ENCODE results near the gene CLHC1.

The CLHC1 gene

DNA sequence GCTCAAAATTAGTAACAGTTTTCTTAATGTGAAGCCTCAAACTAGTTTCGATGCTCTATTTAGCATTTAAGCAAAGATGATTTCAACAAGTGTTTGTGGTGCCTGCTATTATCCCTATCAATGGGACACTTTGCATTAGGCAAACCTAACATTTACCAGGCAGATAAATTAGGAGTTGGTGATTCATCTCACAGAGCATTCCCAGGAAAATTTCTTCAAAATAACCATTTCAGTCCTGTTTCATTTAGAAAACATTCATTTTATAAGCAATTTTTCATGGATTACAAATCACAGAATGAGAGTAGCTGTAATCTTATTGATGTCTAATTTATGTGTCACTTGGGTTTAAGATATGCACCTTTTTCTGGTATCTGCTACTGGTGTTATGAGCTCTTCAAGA, 62.7 kb downstream of the CLHC1 start:
- ATAC-seq, result no peak

DNA sequence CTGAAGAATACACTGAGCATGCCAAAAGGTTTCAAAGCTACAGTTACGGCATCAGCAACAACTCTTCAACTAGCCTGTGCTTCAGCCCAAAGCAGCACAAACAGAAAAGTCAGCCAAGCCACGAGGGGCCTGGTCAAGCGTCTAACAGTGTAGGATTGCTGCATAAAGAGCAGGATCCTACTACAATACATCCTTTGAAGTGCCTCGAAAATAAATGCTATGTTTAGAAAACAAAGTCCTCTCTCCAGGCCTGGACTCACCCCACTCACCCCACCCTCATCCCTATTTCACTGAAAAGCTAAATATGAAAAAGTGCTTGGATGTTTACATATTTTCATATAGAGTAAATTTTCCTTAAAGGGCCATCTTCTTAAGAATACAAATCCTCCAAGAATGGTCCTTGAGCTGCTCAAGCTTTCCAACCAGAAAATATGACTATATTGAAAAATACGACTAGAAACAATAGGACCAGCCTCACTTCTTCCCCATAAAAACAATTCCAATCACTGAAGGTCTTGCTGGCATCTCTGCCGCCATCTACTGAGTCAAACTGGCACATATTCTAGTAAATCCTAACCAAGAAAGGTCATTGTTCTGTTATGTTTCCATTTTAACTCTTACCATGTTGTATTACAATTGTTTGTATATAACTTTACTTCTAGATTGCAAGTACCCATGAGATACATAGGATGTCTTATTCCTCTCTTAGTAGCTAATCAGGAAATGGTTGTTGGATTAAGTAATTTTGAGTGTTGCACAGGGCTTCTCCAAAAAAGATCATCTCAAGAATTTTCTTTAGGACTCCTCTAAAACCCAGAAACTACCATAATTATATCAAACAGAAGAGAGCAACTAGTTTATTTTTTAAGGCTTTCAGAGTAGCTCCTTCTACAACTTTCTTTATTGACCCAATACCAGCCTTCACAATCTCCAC, 63.6 kb downstream of the CLHC1 start:
- DNase-seq, result peak; percentile 21

More for the DNA sequence above, 62.7 kb downstream of the CLHC1 start:
- DNase-seq, result no peak

DNA sequence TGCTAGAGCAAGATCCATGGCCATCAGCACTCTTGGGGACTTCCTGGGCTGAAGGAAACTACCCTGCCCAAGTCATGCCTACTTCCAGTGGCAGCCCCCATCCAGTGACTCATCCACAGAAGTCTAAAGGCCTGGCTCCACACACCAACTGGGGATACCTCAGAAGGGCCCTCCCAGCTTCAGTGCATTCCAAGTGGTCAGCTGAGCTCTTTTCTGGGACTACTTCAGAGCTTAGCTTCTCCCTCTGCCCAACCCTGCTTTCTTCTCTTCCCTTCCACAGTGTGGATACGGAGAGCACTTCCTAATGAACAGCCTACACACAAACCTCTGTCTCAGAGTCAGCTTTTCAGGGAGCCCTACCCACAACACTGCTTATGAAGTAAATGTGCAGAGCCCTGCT, 66.5 kb downstream of the CLHC1 start:
- no peak for ATAC-seq
- no peak for DNase-seq

More for the DNA sequence above, 63.6 kb downstream of the CLHC1 start:
- no peak for ATAC-seq

DNA sequence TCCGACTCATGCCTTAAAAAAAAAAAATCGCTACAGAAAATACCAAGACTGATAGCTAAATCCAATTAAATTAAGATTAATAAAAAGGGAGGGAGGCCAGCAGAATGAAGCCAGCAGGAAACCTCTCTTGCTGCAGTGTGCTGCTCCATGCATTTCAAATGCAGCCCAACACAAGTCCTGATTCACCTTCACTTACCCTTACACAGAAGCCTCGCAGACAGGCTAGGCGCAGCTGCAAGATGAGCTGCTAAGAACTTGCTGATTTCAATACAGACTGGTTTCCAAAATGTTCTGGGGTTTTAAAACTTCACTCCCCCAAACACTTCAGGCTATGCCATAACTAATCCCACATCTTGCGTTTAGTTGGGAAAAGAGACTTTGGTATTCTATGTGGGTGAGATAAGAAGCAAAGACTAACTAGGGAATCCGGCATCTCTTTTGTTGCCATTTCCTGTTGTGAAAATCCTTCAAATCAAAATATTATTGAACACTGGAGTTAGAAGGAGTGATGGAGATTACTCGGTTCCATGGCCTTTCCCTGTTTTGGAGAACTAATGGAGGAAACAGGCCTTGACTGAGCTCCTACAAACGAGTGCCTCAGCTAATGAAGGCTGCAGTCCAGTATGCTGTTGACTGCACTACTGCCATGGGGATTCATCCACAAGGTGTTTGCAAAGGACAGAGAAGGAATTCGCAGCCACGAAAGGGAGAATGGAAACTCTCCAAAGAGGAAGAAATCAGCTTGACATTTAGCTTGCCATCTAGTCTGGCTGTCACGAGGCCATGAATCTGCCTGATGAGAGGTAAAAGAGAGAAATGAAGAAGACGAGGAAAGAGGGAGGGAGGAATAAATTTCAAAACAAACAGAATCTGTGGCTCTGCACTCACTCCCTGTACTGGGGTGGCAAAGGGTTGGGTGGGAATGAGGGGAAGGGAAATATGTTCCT, 67.3 kb downstream of the CLHC1 start:
- no peak for ATAC-seq
- no peak for DNase-seq

DNA sequence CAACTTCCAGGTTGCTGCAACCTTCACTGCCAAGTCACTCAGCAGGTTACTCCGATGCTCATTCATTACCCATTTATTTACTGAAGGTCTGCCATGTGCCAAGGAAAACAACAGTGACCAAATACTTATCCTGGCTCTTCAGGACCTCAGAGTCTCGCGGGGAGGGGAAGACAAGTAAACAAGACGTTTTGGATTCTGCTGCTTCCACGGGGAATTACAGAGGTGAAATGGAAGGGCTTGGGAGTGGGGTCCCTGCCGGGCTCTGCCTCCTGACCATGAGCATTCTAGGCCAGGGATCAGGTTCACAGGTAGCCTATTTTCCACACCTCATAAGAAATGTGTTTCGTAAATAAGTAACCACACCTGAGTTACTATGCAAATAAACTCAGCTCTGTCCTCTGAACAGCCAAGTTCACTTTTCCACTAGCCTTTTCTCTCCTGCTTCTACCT, 68.1 kb downstream of the CLHC1 start:
- DNase-seq (no peak), ATAC-seq (no peak)

DNA sequence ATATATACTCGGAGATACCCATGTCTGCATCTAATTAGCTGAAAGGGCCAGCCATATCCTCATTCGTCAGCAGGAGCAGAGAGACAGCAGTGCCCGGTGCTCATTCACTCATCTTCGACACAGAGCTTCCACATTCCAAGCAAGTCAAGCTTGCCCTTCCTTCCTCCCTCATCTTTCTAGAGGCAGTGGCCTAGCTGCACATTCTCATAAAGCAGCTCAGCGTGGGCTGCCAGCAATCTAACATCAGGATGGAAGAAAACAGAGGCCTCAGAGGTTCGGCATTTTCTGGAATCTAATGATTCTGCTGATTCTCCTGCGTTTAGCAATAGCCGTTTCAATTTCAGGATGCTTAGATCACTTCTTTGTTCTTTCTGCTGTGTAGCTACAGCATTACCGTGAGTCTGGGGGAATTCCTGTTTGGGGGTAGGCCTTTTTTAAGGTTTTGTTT, 68.8 kb downstream of the CLHC1 start:
- ATAC-seq (no peak), DNase-seq (no peak)

DNA sequence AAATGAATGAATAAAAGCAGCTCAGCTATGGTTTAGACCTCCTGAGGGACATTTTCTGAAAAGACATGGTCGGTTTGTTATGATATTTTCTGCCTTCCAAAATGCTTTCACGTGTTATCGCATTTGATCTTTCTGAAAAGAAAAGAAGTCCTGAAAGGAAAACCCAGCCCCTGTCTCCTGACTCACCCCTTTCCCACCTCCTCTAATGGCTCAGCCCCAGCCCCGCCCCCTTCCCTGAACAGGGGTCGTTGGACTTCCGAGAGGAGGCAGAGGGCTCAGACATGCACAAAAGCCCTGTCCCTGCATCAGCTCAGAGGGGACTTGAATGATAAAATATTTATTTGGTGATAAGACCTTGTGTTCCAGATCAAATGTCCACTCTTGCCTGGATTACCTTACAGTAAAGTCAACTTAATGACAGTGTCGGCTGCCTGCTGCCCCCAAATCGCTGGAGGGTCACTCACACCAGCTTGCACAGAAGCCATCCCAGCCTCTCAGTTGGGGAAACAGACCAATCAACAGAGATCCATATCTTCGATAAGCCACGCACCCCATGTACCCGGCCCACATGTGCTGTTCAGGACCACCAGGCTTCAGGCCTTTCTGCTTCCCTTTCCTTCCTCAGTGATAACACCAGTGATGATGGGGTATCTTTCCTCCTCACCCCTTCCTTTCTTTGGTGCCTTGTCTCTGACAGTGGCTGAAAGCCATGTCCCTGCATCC, 69.6 kb downstream of the CLHC1 start:
- ATAC-seq (no peak), DNase-seq (no peak)

DNA sequence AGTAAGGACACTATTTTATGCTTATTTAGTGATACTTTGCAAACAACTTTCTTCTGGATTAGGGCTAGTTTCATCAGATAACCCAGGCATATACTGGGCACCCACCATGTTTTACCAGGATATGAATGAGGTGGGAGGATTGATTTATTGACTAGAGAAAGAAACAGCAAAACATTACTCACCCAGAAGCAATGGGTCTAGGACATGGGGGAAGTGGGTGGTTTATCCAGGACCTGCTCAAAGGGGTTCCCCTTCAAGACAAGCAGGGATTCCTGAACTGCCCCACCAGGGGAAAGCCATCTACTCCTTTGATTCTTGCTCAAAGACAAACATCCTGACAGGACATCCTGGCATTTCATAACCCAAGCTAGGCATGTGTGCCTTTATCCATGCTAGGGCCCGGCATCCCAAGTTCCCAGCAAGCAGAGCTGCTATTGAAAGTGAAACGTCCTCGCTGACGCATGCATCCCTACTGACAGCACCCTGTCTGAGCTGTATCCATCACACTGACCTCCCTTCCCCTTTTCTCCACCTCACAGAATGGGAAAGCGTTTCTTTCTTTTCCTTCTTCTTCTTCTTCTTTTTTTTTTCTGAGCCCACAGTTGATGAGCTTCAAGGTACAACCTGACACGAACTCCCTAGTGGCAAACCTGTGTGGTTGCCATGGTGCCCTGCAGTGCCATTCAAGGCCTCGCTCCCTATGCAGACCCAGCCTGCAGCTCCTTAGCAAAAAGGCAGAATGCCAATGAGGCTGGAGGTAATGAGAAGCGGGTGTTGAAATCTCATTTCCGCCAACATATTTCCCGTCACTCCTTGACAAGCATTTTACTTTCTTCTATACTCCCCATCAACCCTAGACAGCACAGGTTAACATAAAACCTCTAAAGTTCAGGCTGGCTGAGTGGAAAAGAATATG, 70.5 kb downstream of the CLHC1 start:
- DNase-seq (no peak), ATAC-seq (no peak)

DNA sequence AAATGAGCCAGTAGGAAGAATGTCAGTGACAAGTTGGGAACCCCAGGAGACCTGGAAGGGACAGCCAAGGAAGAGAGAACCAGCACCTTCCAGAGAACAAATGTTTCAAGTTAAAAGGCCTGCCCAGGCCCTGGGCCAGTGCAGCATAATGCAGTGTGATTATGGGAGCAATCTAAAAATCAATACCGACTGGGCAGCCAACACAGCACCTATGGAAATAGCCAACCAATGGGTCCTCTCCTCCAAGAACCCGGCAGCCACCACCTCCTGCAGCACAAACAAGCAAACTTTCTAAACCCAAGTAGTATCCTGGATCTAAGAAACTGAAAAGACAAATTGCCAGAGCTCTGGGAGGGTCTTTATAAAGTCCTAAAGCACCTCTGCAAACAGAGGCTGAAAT, 71.7 kb downstream of the CLHC1 start:
- ATAC-seq (no peak), DNase-seq (no peak)

DNA sequence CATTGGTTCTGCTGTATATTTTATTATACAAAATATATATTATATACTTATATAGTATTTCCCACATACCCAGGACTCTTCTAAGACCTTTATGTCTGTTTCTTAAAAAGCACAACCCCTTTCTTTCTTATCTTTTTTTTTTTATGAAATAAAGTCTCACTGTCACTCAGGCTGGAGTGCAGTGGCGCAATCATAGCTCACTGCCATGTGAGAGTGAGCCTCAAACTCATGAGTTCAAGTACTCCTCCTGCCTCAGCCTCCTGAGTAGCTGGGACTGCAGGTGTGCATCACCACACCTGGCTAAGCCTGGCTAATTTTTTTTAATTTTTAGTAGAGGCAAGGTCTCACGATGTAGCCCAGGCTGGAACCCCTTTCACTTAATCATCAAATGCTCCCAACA, 72.3 kb downstream of the CLHC1 start:
- no peak for ATAC-seq
- no peak for DNase-seq

DNA sequence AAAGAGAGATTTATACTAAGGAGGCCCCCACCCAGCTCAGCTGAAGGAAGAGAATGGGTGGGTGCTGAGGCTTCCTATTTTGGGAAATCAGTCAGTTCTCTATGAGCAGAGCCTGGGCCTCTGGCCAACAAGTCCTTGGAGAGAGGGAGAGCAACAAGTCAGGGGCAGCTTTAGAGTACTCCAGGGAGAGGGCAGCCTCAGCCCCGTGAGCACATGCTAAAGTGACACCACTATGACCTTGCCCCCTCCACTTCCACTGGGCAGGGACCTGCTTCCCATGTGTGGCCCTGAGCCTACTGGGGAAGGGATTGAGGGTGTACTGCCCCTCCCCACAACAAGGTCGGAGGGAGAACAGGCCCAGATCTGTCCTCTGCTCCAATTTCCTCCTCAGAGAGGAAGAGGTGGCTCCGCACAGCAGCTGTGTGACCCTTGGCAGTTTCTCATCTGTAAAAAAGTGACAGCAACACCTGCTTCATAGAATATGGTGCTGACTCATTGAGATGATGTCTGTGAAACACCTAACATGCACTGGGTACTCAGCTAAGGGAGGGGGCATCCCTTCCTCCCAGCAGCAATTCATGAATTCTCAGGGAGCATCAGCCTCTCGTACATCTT, 72.9 kb downstream of the CLHC1 start:
- DNase-seq (no peak), ATAC-seq (peak; percentile 11)

DNA sequence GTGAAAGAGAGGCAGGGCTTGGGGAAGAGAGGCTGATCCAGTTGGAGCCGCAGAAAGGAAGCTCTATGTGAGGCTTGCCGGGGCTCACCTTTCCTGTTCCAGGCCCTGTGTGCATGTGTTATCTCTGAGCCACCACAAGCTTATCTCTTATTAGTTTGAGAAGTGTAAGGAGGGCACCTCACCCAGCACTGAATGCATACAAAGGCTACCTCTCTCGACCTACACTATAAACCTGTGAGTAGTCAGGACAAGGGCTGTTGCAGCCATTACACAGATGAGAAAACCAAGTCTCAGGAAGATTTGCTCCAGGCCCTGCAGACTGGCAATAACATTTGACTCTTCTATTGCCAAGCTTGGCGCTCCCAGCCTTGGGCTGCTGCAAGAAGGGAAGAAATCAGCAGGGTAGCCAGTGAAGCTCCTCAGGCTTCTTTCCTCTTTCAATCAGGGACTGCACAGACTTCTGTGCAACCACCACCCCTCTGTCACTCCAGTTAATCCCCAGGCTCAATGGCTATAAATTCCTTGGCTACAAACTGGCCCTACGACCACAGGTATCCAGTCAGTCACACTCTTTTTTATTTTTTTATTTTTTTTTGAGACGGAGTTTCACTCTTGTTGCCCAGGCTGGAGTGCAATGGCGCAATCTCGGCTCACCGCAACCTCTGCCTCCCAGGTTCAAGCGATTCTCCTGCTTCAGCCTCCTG, 73.8 kb downstream of the CLHC1 start:
- no peak for DNase-seq

DNA sequence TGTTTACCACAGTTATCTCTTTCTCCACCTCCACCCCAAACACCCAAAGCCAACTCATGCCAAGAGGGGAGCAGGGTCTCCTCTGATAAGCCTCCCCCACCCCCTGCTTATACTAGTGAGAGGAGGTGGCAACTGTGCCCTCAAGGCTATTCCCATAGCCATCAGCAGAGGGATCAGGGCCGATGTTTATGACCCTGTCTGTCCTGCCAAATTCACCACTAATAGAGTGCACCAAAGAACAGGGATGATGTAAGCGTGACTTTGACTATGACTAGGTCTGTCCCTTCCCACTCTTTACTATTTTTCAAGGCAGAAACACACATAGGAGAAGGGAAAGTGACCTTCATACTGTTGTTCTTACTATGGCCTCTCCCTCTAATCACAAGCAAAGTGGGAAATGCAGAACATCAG, 74.6 kb downstream of the CLHC1 start:
- ATAC-seq (peak; percentile 51), DNase-seq (no peak)

More for the DNA sequence above, 73.8 kb downstream of the CLHC1 start:
- no peak for ATAC-seq

DNA sequence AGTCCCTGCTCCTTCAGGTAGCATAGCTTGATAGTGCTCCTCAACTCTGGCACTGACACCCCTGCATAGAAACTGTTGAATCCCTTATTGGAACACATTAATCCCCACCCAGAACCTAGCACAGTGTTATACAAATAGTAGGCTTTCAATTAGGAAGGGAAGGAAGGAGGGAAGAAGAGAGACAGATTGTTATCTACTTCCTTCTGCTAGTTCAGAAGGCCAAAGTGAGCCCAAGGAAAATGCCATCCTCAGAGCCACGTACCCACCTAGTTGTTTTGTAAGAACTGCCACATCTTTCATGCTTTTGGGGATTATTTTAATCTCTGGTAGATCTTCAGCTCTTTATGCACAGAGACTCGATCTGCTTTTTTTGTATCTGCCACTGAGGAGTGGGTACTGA, 75.1 kb downstream of the CLHC1 start:
- ATAC-seq, result no peak
- DNase-seq, result no peak

DNA sequence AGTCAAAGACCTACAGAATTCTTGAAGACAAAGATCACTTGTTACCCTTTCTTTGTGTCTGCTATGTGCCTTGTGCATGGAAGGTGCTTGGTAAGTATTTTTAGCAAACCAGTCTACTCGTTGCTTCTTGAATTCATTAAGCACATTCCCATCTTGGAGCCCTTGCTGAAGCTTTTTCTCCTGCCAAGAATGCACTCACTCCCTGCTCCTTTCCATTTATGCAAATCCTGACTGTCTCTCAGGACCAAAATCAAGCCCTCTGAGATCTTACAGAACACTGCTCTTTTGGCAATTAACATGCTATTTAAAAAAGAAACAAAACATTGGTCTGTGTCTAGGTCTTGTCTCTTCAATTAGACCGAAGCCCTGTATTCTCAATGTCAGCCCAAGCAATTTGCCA, 75.8 kb downstream of the CLHC1 start:
- no peak for ATAC-seq
- DNase-seq, result no peak

DNA sequence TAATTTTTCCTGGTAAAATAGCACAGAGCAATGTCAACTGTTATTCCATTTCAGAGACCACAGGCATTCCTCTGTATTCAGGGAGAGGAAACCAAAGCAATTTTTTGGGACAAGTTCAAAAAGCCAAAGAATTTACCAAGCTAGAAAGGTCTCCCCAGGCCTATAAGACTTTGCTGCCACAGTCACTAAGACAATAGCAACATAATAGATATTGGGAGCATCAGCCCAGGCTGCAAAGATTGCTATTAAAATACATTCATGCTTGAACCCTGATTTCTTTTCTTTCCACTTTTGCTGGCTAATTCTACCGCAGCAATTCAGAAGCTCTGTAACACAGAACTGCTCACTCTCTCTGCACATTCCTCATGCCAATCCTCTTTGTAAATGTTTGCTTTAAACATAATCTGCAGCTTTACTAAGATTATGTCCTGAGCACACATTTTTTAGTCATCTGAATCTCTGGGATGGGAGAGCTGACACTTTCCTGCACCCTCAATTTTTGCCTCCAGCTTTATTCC, 76.3 kb downstream of the CLHC1 start:
- DNase-seq (no peak), ATAC-seq (no peak)

DNA sequence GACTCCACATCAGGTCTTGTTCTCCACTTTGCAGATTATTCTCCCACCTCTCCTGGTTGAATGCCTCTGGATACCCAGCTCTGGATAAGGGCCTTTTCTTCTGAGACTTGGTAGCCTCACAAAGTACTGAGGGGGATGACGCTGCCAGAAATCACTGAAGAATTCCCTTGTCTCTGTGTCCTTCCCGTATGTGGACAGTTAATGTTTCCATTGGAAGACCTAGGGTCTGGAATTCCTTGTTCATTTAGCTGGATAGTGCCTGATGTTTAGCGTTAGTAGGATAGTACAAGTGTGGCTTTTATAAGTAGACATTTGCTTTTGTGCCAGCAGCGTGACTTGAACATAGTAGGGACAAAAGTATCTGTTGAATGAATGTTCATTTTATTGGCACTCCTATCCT, 76.9 kb downstream of the CLHC1 start:
- DNase-seq, result no peak
- no peak for ATAC-seq

DNA sequence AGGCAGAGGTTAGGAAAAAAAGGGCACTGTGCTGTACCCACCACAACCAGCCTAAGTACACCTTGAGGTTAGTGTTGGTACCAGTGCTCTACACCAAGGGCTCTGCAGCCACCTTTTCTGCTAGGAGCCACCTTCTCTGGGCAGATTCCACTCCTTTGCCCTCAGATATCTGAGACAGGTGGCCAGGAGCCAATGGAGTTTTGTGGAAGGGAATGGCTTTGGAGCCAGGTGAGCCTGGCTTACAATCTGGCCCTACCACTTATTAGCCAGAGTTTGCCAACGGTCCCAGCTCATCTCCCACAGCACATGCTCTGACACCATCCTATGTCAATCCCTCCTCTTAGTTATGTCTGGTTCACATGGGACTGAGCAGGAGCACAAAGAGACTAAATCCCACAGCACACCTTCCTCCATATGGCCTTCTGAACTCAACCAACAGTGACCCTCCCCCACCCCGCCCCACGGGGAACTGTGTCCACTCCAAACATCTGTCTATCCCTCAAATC, 77.5 kb downstream of the CLHC1 start:
- ATAC-seq (no peak), DNase-seq (no peak)

DNA sequence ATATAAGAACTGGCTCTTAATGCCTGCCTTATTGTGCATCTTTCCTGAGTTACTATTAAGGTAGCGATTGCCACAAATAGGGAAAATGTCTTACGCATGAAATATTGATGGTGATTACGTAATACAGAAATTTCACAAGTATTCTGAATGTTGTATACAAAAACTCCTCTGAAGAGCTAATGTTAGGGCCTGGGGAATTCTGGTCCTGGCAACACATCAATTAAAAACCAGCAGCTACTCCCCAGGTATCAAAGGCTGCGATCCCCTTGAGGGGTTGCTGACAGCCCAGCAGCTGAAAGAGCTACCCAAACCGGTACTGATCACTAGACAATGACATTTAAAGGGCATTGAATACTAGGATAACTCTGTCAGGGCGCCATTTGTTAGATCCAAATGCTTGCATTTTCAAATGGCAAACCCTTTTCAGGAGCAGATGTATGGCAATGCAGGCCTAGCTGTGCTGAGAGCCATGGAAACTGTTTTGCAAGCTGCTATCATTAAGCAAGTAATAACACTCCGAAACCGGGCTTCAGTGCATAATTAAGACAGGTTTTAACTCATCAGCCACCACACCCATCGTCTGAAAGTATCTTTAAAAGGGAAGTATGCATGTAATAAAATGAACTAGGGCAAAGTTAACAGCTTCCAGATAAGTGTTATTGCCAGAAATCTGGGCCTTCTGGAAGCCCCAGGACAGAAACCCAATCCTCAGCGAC, 78.4 kb downstream of the CLHC1 start:
- ATAC-seq (no peak), DNase-seq (no peak)

All from stimulated activated naive CD8-positive, alpha-beta T cell treated with anti-CD3 and anti-CD28 coated beads, Interleukin-15, Interleukin-2, amounts not matched to agents 100 U/mL and 50 U/mL, for 24 hours (primary cell).